ENCODE results near the gene THAP9. TPM values are rescaled to one million over a fixed set of nuclear protein-coding genes. Genes with fewer than 3 reads are reported as not detected.
"Not testable (repeated sequence)": the region's sequence is repeated elsewhere in the genome, so short reads cannot be mapped to it uniquely, and the experiment has no call there.

THAP9 gene
- total RNA-seq = 2.9 TPM in 2 replicates

- Histone ChIP-seq H3K27me3 (ENCODE audit: control insufficient read depth, insufficient read depth, low read length) (no peaks in the 10 kb centered on the region), H3K36me3 (ENCODE audit: control insufficient read depth, insufficient read depth, low read length) (no peaks in the 10 kb centered on the region), H3K4me3 (ENCODE audit: low read depth, low read length) (peak within 1 kb of the TSS; percentile 60)
- no peak for TF ChIP-seq CTCF (IDR thresholded peaks at IDR 0.05; ENCODE audit: insufficient read depth, low read length, severe bottlenecking)
- FAIRE-seq (no peak), DNase-seq (ENCODE audit: low read depth) (peak; percentile 98)
Measured at GRCh38 chr4:82900411-82901182, at the start of gene THAP9. TSS of gene THAP9 (plus strand) at chr4:82900735. CDS start at chr4:82900803, 68 bp downstream.

- no peak overlapping the region for H3K4me3 ChIP-seq (ENCODE audit: low read depth, low read length)
- H3K36me3 ChIP-seq (ENCODE audit: control insufficient read depth, insufficient read depth, low read length) = peaks cover 21% of the 10 kb centered on the region
- no peaks in the 10 kb centered on the region for H3K27me3 ChIP-seq (ENCODE audit: control insufficient read depth, insufficient read depth, low read length)
- no peak for FAIRE-seq
- TF ChIP-seq CTCF (IDR thresholded peaks at IDR 0.05; ENCODE audit: insufficient read depth, low read length, severe bottlenecking) = no peak
- DNase-seq (ENCODE audit: low read depth) = peak; percentile 20
Measured at GRCh38 chr4:82851318-82851717, 49.2 kb upstream of the THAP9 start.

GRCh38 chr4:82851885-82852750, 48.4 kb upstream of the THAP9 start:
- peak; percentile 48 for TF ChIP-seq CTCF (IDR thresholded peaks at IDR 0.05; ENCODE audit: insufficient read depth, low read length, severe bottlenecking)
- DNase-seq (ENCODE audit: low read depth) = peak; percentile 50
- Histone ChIP-seq H3K27me3 (ENCODE audit: control insufficient read depth, insufficient read depth, low read length) (no peaks in the 10 kb centered on the region), H3K36me3 (ENCODE audit: control insufficient read depth, insufficient read depth, low read length) (peaks cover 21% of the 10 kb centered on the region), H3K4me3 (ENCODE audit: low read depth, low read length) (no peak overlapping the region)
- no peak for FAIRE-seq

GRCh38 chr4:82852751-82853285, 47.7 kb upstream of the THAP9 start:
- H3K27me3 ChIP-seq (ENCODE audit: control insufficient read depth, insufficient read depth, low read length) = no peaks in the 10 kb centered on the region
- no peak overlapping the region for H3K4me3 ChIP-seq (ENCODE audit: low read depth, low read length)
- TF ChIP-seq CTCF (IDR thresholded peaks at IDR 0.05; ENCODE audit: insufficient read depth, low read length, severe bottlenecking) = no peak
- FAIRE-seq (no peak), DNase-seq (ENCODE audit: low read depth) (no peak)
- peaks cover 19% of the 10 kb centered on the region for H3K36me3 ChIP-seq (ENCODE audit: control insufficient read depth, insufficient read depth, low read length)

GRCh38 chr4:82860487-82860886, 40.0 kb upstream of the THAP9 start:
- peaks cover 13% of the 10 kb centered on the region for H3K36me3 ChIP-seq (ENCODE audit: control insufficient read depth, insufficient read depth, low read length)
- not testable (repeated sequence) for FAIRE-seq; H3K4me3 ChIP-seq (ENCODE audit: low read depth, low read length)

GRCh38 chr4:82861529-82861928, 39.0 kb upstream of the THAP9 start:
- no peaks in the 10 kb centered on the region for H3K27me3 ChIP-seq (ENCODE audit: control insufficient read depth, insufficient read depth, low read length)
- H3K4me3 ChIP-seq (ENCODE audit: low read depth, low read length) = no peak overlapping the region
- TF ChIP-seq CTCF (IDR thresholded peaks at IDR 0.05; ENCODE audit: insufficient read depth, low read length, severe bottlenecking) = no peak
- peaks cover 13% of the 10 kb centered on the region for H3K36me3 ChIP-seq (ENCODE audit: control insufficient read depth, insufficient read depth, low read length)
- no peak for DNase-seq (ENCODE audit: low read depth)
- no peak for FAIRE-seq

More at GRCh38 chr4:82860487-82860886, 40.0 kb upstream of the THAP9 start:
- DNase-seq (ENCODE audit: low read depth); H3K27me3 ChIP-seq (ENCODE audit: control insufficient read depth, insufficient read depth, low read length): not testable (repeated sequence)
